GM18505 (cell line): ENCODE results near the gene FOSB.
"Not testable (repeated sequence)": the region's sequence is repeated elsewhere in the genome, so short reads cannot be mapped to it uniquely, and the experiment has no call there.

ENCODE experiments used
- ATAC-seq: cut with Tn5 transposase; IDR thresholded peaks from one replicate; pipeline ENCODE4 v1.9.1; 2021; ENCODE audit not compliant: unreplicated experiment
- POLR2A ChIP-seq: IDR thresholded peaks from 4 replicates; pipeline ENCODE4 v1.6.1; 2011; ENCODE audit warnings: borderline replicate concordance; ENCODE audit not compliant: insufficient read depth, insufficient read length; ENCODE audit errors: extremely low read depth

Gene FOSB

GRCh38 chr19:45467456-45468158 is at the start of gene FOSB:
Gene FOSB (plus strand): TSS chr19:45467996. CDS start chr19:45468587, 591 bp downstream.
- peak; percentile 38 for ATAC-seq

DNA sequence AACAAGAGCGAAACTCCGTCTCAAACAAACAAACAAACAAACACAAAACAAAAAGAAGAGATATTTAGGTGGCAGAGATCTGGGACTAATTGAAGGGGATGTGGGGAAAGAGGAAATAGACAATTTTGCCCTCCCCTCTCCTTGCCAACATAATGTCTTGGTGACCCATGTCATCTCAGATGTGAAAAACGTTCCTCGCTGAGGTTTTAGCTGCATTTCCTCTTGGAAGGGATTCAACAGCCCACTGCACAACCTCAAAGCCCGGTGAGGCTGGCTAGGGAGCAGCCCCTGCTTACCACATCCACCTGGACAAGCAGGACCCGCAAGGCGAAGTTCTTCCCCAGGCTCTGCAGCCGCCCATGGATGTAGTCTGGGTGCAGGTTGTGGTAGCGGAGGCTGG is 49.0 kb upstream of the FOSB start:
- no peak for ATAC-seq
- TF ChIP-seq POLR2A: no peak

More at GRCh38 chr19:45467456-45468158, at the start of gene FOSB:
- peak; percentile 68 for TF ChIP-seq POLR2A

DNA sequence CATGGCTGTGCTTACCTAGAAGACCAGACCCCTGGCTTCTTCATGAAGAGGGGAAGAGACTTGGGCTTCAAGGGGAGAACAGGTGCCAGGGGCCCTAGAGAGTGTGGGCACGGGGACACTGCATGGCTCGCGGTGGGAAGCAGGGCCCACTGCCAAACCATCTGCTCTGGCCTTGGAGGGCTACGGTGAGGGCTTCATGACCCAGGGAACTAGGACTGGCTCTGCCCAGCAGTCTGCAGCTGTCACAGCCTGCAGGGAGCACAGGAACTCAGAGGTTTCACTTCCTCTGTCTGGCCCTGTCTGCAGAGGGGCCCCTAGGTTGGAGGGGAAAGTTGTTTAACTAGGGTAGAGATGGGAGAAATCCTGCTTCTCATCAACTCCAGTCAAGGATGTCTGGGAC is 48.4 kb upstream of the FOSB start:
- peak; percentile 47 for ATAC-seq
- TF ChIP-seq POLR2A: no peak

- ATAC-seq: no peak
- TF ChIP-seq POLR2A: no peak
These were observed 47.9 kb upstream of the FOSB start for GRCh38 chr19:45419895-45420294.

DNA sequence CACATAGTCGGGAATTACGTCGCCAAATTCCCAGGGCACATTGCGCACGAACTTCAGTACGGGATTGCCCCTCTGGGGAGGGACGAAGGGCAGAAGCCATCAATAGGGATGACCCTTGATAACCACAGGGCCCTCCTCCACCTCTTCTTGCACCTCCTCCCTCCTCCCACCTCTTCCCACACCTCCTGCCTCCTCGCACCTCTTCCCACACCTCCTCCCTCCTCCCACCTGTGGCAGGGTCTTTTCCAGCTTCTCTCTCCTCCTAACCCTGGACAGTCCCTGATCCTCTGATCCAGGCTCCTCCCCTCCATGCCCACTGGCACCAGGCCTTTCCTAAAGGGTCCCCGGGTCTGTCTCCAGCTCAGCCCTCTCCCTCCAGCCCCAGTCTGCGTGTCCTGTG is 47.4 kb upstream of the FOSB start:
- no peak for ATAC-seq
- no peak for TF ChIP-seq POLR2A

GRCh38 chr19:45420871-45421270 is 46.9 kb upstream of the FOSB start:
- no peak for TF ChIP-seq POLR2A
- no peak for ATAC-seq

DNA sequence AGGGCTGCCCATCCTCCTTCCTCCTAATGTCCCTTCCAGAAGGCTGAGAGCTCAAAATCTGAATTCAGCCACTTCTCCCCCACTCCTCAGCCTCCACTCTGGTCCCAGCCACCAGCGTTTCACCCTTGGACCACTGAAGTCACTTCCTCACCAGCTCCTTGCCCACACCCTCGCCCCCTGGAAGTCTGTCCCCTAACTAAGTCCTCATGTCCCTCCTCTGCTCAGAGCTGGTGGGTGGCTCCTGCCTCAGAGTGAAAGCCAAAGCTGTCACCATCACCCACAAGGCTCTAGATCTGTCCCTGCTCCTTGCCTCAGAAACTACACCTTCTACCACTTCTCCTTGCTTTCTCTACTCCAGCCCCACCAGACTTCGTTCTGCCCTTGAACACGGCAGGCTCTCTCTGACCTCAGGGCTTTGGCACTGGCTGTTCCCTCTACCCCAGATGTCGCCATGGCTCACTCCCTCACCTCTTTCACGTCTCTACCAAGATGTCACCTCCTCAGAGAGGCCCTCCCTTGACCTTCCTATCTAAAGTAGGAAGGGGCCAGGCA is 45.8 kb upstream of the FOSB start:
- ATAC-seq: no peak
- no peak for TF ChIP-seq POLR2A

- no peak for TF ChIP-seq POLR2A
These were observed 44.7 kb upstream of the FOSB start for GRCh38 chr19:45423033-45423588.

DNA sequence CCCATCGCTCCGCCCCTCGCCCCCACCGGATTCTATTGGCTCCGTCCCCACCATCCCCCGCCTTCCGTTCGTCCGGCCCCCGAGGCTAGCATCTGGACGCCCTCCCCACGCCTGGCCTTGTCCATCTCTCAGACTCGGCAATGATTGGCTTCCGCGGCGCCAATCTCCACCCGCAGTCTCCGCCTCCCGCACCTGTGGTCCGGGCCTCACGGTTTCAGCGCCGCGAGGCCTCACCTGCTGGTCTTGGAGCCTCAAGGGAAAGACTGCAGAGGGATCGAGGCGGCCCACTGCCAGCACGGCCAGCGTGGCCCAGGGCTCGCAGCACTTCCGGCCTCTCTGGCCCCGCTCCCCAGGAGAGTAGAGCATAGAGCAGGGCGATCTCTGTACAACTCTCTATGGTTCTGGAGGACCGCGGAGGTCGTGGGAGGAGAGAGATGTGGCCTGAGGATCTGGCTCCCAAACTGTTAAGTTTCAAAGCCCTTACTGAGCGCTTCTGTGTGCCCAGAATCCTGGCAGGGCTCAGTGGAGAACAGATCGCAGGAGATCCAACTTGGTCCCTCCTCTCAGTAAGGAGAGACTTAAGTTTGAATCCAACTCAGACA is 44.1 kb upstream of the FOSB start, which contains the start of gene ERCC1:
Gene ERCC1 (minus strand): TSS at position 329 of the 602 bp plus-strand sequence. CDS start 543 bp downstream, outside the sequence.
- TF ChIP-seq POLR2A: peak; percentile 89

More at GRCh38 chr19:45423033-45423588, 44.7 kb upstream of the FOSB start:
- ATAC-seq: no peak

GRCh38 chr19:45424191-45425058 is 43.4 kb upstream of the FOSB start:
- ATAC-seq: peak; percentile 10
- TF ChIP-seq POLR2A: no peak

More for the DNA sequence above, 44.1 kb upstream of the FOSB start, which contains the start of gene ERCC1:
- ATAC-seq: peak; percentile 60

DNA sequence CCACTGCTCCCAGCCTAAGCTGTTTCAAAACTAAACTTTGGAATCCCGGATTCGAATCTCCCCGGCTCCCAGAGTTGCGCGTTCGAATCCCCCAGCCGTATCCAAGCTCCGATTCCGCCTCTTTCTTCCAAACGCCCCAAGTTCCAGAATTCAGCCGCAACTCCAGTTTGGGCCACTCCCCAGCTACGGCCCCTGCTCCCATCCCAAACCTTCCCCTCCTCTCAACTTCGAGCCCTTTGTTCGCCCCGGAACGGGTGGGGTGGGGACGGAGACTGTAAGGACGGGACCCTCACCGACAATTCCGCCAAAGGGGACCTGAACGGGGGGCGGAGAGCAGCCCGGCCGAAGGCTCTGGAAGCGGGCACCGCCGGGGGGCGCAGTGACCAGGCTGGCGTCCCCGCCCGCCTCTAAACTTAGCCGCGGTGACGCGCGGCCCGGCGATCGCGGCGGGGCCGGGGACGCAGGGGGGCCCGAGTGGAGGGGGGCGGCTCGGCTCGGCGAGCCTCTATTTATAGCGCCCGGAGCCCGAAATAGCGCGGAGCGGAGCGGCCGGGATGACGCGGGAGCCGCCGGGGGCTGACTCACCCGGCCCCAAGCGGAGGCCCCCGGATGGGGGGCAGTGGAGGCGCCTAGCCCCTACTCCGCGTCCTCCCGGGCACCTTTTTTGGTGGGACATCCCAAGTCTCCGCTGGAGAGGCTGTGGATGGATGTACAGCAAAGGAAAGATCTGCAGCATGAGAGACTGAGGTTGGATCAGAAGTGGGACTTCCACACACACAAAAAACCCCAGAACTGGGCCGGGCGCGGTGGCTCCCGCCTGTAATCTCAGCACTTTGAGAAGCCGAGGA is 39.2 kb upstream of the FOSB start:
- no peak for ATAC-seq
- no peak for TF ChIP-seq POLR2A

GRCh38 chr19:45429896-45430295 is 37.9 kb upstream of the FOSB start:
- ATAC-seq: not testable (repeated sequence)

DNA sequence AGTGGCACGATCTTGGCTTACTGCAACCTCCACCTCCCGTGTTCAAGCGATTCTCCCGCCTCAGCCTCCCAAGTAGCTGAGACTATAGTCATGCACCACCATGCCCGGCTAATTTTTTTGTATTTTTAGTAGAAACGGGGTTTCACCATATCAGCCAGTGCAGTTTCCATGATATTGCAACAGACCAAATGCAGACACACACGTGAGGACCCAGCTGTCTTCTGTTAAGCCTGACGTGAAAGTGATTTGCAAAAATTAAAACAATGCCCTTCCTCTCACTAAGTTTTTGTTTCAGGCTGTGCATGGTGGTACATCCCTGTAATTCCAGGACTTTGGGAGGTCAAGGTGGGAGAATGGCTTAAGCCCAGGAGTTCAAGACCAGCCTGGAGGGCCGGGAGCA is 36.8 kb upstream of the FOSB start:
- not testable (repeated sequence) for ATAC-seq

GRCh38 chr19:45432543-45432942 is 35.3 kb upstream of the FOSB start:
- not testable (repeated sequence) for ATAC-seq
